Measurements from ENCODE around the gene ARHGEF10L.

ARHGEF10L gene

DNA sequence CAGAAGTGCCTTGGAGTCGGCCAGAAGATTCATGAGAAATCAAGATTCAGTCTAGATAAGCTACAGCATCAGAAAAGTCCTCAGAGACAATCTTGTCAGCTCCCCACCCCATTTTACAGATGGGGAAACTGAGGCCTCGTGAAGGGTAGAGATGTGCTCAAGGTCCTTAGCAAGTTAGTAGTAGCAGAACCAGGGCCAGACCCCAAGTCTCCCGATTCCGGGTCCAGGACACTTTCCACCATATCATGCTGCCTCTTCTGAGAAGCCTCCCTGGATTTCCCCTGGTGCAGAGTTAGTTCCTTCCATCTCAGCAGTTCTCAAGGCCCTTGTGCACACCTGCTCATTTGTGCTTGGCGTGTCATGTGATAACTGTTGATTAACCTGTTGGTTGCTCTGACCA, 124.1 kb downstream of the ARHGEF10L start:
- DNase-seq, result no peak

DNA sequence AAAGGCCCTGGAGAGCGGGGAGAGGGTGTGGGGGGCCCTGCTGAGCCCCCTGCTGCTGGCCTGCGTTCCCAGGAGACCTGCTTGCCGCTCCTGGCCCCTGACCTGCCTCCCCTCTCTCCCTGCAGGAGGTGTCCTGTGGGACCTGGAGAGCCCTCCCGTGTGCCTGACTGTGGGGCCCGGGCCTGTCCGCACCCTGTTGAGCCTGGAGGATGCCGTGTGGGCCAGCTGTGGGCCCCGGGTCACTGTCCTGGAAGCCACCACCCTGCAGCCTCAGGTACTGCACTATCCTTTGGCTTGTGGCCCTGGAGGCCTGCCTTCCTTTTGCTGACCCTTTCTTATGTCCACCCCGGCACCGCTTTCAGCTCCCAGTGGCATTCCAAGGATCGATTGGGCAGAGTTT, 124.8 kb downstream of the ARHGEF10L start:
- no peak for DNase-seq

DNA sequence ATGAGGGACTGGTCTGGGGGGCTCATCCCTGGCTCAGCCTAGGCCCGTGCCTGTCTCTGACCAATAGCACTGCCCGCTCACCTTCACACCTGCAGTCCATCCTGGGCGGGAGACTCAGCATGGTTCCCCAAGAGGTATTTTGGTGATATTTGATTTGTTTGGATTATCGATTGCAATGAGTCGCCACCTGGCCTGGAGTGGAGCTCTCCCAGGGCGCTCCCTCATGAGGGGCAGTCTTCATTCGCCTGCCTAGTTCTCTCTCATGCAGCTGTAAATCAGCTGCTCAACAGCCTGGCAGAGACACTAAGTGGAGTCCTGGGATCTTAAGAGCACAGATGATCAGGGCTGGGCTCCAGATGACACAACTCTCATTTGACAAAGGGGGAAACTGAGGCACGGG, 125.6 kb downstream of the ARHGEF10L start:
- DNase-seq, result no peak

DNA sequence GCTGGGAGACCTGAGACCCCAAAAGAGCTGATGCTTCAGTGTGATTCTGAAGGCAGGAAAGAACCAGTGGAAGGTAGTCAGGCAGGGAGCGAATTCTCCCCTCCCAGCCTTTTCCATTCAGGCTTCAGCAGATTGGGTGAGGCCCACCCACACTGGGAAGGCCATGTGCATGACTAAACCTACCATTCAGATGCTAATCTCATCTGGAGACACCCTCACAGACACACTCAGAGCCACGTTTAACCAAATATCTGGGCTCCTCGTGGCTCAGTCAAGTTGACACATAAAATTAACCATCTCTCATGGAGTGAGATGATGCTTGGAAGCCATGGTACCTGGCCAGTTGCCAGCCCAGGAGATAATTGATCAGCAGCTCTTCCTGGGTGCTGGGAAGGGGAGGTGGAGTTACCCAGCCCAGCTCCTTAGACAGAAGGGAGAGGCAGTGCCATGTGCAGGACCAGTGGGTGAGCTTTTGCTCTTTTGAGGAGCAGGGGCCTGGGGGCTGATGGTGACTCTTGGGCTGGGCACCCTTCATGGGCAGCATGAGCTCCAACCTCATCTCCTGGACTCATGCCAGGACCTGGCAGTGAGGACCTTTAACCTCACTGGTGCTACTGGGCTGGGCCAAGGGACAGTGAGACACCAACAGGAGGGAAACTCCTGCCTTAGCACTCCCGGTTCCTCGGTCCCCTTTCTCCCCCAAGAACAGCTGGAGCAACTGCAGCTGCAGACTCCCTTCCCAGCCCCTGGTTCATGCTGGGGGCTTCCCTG, 126.6 kb downstream of the ARHGEF10L start:
- DNase-seq, result no peak

DNA sequence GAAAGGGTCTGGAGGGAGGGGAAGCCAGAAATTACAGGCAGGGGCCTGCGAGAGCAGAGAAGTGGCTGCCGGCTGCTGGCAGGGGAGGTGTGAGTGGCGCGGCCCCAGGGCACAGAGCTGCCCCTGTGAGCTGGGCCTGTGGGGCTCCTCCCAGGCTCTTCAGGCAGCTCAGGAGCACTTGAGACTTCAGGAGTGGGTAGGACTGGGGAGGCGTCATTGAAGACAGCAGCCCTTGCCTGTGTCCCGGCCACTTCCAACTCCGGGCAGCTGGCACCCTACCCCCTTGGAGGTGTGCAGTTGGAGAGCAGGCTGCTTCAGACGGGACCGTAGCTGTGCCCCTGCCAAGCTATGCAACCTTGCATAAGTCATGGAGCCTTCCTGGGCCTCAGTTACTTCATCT, 128.1 kb downstream of the ARHGEF10L start:
- no peak for DNase-seq

DNA sequence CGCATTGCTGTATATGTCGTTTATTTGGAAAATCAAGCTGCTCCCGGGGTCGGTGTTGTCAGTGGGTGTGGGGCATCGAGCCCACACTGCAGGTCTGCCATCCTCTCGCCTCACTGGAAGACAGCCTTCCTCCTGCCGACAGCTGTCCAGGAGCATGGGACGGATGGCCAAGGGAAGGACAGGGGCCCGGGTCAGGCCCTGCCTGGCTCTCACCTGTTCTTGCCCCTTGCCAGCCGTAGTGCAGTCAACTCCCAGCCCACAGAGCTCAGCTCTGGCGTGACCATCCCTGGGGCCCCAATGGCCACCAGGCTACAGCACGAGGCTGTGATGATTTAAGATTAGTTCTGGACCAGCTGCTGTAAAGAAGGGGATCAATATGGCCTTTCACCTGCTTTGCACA, 128.7 kb downstream of the ARHGEF10L start:
- DNase-seq, result no peak

DNA sequence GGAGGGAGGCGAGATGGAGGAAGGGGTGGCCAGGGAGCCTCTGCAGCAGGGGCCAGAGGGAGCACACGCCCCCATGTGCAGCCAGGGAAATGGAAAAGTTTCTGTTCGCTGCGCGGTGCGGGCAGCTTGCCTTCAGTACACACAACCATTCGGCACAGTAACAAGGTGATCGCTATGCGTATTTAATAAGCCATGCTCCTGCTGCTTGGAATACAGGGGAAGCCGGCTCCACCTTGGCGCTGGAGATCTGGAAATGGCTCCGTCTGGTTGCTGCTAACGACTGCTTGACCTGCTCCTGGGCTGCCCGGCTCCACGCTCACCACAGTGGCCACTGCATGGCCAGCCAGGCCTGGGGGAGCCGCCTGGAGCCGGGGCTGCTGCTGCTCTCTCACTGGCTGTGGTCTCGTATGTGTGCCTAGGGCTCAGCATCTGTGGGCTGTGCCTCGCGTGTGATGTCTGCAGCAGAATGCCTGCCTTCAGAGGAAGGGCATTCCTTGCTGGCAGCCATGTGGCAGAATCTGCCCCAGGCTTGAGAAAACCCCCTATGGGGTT, 129.2 kb downstream of the ARHGEF10L start:
- no peak for DNase-seq

DNA sequence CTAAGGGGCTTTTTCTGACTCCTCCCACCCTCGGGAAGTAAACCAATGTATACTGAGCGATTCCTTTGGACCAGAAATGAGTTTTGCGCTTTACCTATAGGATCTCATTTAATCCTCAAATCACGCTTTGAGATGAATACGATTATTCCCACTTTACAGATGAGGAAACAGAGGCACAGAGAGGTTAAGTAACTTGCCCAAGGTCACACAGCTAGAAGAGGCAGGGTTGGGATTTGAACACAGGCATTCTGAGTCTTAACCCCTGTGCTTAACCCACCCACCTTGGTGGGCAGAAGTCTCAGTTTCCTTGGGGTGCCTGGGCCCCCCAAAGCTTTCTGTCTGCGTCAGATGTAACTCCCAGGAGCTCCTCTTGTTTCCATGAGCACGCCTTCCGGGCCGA, 129.8 kb downstream of the ARHGEF10L start:
- DNase-seq, result no peak

DNA sequence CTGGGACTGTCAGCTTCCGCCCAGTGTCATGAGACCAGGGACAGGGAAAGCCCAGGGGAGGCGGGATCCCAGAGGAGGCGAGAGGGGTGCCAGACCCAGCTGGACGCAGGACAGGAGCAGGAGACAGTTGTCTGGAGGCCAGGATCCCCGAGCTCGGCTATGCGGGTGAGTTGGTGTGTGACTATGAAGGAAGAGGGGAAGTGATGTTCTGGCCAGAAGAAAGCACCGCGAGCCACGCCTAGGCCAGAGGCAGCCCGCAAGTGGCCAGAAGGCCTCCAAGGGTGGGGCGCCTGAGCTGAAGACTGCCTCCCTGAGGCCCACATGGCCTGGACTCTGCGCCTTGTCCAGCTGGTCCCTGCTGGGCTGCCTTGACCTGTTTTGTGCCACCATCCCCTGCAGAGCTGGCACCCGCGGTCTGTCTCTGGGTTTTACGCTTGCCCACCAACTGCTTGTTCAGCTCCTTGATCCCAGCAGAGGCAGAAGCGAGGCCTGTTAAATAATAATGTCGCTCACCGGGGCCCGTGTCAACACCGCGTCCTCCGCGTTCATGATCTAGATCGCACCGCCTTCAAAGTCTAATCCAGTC, 130.5 kb downstream of the ARHGEF10L start:
- no peak for DNase-seq

DNA sequence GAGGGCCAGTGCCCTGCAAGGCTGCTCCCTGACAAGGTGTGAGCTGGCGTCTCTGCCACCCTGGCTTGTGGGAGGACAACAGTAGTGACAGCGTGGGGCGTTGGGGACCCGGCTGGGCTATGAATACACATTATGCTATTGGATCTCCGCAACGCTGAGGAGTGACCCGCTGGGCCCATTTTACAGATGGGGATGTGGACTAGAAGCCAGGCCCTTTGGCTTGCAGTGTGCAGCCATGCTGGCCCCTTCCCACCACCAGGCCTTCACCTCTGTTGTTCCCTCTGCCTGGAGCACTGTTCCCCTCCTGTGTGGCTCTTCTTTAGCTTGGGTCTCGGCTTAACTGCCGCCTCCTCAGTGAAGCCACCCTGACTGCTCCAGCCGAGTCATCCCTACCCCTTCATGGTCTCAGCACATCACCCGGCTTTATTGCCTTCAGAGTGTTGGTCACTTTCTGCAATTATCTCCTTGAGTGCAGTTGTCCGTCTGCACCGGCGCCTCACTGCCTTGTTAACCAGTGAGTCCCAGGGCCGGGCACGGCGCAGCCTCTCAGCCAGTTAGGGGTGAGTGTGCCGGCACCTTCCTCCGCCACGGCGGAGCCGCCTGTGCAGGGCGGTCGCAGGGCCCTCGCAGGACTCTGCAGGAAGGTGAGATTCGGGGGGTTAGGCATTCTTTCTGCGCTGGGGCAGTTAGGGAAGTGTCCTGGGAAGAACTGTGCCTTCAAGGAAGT, 131.3 kb downstream of the ARHGEF10L start:
- DNase-seq, result no peak

DNA sequence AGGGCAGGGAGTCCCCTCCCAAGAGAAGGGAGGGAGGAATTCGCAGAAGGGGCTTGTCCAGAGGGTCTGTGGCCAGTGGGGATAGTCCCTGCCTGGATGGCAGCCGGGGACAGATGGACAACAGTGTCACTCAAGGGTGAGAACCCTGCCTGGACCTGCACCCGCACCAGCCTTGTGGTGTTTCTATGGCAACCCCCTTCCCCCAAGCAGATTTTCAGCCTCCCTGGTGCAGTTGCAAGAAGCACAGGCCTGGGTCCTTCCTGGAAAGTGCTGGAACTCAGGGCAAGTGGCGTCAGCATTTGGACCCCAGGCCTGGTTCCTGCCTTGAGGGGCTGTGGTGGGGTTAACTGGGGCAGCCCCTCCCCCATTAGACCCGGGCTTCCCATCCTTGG, 131.8 kb downstream of the ARHGEF10L start:
- no peak for DNase-seq

DNA sequence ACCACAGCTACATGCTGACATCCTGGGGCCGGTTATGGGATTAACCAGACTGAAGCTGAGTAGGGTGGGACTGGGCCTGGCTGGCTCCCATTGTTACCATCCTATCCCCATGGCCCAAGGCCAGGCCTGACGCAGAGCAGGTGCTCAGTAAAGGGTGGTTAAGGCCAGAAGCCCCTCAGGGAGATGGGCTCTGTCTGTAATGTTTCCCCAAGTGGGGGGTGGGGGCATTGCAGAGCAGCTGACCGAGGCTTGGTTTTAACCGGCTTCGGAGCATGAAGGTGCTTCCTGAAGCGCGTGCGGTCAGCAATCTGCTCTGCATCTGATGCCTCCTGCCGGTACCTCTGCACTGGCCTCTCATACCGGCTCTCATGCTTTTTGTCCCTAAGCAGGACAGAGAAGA, 132.2 kb downstream of the ARHGEF10L start:
- no peak for DNase-seq

DNA sequence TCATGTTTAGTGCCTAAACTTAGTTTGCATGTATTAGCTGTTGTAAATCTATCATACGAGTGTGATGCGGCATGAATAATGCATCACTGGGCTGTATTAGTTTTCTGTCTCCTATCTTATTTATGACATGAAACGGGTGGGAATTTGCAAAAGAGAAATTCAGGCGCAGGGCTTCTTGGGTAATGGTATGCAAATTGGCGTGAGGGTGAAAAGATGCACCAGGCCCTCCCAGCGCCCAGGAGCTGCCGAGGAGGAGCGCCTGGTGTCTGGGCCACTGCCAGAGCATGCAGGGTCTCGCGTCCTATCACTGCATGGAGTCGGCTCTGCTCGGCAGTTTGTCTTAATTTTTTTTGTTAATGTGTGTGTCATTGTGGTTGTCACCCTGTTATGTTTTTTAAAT, 132.7 kb downstream of the ARHGEF10L start:
- DNase-seq, result no peak

DNA sequence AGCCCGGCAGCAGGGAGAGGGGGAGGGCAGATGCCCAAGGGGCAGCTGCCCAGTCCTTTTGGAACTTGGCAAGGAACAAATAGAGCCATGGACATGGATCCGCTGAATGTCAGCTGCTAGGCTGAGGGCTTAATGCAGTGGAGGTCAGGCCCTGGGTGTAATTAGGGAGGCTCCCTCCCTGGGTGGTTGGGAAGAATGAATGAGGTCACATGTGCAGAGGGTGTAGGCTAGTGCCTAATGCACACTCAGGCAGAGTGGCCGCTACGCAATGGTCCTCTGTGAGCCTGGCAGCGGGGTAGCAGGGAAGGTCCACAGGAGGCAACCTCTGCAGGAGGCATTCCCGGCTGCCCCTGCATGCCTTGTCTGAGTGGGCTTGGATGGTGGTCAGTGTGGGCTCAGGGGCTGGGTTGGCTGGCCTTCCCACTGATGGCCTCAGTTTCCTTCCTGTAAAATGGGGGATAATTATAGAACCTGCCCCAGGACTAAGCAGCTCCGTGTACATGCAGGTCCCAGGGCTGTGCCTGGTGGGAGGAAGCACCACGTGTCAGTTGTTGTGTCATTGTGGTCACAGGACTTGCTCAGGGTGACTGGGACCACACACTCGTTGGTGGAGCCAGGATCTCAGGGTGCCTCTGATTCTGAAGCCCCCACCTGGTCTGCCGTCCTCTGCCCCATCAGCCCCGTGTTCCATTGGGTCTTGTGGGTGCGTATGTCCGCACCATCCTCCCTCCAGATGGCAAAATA, 134.0 kb downstream of the ARHGEF10L start:
- DNase-seq, result no peak

DNA sequence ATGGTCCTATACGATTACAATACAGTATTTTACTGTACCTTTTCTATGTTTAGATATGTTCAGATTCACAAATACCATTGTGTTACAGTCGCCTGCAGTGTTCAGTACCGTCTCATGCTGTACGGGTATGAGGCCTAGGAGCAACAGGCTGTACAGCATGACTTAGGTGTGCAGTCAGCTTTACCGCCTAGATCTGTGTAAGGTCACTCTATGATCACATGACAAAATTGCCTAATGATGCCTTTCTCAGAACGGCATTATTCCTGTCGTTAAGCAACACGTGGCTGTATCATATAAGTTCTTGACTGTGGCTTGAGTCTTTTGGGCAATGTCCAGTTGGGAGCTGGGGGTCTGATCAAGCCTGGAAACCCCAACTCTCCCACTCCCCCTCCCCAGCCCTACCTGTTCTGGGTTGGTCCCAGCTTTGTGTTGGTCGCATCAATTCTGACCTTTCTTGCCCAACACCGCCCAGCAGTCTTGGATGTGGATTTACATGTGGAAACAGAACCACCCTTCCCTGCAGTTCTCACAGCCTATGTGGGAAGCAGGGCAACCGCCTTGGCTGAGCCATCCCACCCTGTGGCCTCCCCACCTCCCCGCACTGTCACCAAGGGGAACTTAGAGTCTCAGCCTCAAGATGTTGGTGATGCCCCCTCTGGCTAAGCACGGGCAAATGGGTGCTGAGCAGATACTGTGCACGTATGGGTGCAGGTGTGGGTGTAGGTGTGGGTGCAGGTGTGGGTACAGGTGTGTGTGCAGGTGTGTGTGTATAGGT, 135.4 kb downstream of the ARHGEF10L start:
- DNase-seq, result no peak

DNA sequence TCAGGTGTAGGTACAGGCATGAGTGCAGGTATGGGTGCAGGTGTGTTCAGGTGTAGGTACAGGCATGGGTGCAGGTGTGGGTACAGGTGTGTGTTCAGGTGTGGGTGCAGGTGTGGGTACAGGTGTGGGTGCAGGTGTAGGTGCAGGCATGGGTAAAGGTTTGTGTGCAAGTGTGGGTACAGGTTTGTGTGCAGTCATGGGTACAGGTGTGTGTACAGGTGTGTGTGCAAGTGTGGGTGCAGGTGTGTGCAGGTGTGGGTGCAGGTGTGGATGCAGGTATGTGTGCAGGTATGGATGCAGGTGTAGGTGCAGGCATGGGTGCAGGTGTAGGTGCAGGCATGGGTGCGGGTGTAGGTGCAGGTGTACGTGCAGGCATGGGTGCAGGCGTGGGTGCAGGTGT, 136.2 kb downstream of the ARHGEF10L start:
- no peak for DNase-seq

DNA sequence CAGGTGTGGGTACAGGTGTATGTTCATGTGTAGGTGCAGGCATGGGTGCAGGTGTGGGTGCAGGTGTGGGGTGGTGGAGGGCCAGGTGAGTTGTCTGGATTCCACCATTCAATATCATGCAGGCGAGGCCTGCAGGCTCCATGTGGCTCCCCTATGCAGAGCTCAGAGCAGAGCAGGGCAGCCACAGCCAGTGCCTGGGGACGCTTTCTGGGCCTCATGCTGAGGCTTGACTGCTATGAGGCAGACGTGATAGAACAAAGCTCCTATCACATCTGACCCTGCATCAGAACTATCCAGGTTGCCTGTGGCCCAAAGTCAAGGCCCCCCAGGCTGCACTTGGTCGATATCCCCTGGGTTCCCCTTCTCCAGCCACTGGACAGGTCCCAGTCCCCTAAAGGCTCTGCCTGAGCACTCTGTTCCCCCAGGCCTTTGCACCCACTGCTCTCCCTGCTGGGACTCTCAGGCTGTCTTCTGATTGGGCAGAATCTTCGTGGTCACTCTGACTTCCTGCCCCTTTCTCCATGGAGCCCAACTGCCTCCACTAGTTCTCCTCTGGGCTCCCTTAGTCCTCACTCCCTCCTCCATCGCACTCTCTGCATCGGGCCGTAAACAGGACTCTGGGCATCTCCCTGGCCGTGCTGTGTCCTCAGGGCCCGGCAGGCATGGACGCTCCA, 137.0 kb downstream of the ARHGEF10L start:
- no peak for DNase-seq

DNA sequence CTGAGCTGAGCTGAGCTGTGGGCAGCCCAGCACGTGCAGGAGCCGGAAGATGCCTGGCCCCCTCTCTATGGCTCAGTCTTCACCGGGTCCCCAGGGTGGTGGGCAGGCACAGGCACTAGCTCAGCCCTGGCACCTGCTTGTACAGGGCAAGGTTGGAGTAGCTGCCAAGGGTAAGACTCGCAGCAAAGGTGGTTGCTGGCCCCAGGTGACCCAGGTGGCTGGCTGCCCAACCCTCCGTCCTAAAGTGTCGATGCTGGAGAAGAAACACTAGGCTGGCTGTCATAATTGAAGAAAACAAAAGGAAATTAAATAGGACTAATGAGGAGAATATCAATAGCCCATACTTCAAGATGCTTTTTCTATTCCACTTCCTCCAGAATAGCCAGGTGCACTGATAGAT, 138.5 kb downstream of the ARHGEF10L start:
- DNase-seq, result no peak

DNA sequence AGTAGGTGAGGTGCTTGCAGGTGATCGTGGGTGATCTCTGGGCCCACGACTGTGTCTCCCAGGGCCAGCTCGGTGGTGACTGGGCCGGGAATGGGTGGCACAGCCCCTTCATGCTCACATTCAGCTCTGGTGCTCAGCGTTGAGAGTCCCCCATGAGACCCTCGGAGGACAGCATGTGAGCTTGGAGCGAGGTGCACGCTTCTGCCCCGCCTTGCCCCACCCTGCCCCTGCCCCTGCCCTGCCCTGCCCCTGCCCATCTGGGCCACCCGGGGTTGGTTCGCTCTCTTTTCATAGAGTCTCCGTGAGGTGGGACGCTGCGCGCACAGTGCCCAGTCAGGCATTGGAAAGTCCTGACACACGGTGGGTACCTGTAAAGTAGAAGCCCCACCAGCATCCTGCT, 140.4 kb downstream of the ARHGEF10L start:
- no peak for DNase-seq

DNA sequence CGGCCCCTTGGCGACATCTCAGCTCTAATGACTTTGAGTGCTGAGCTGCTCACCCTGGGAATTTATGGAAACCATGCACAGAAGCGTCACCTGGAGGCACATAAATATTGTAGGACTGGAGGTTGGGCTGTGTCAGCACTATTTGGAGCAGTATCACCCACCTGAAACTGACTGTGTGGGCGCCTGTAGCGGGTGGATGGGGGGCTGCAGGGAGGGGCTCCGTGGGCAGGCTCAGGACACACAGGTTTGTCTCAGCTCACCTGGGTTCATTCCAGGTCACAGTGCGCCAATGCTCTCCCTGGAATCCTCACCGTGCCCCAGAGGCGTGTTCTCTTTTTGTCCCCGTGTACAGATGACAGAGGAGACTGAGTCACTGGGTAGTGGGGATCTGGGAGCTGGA, 140.8 kb downstream of the ARHGEF10L start:
- DNase-seq, result no peak

DNA sequence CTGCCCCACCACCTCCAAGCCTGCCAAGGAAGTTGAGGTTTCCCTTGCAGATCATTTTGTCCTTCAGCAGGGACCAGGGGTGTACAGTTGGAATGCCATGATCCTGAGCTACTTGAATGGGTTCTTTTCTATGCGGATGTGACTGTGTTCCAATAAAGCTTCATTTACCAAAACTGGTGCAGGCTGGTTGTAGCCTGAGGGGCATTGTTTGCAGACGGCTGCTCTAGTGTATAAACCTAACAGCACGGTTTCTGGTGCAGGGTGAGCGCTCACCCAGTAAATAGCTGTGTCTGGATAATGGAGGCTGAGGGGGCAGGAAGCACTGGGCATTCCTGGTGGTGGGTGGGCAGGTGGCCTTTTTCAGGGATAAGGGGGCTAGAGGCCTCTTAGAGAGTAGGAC, 142.9 kb downstream of the ARHGEF10L start:
- no peak for DNase-seq

DNA sequence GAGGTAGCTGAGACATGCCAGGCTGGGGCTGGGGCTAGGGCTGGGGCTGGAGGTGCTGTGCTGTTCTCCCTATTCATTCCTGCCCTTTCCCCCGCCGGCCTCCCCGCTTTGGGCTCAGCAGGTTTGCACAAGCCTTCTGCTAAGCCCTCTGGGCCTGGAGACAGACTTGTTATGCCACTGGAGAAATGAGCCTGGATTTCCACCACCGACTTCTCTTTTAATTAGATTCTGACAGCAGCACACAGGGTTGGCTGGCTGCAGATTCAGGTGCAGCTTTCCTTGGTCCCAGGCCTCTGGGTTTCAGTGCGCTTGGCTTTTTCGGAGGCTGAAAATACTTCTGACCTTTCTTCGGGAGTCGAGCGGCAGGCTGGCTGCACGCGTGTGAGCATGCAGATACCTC, 144.1 kb downstream of the ARHGEF10L start:
- DNase-seq, result no peak

All from CD4-positive, alpha-beta T cell treated with Interleukin-15 for 1 hour (primary cell).